GM19372 (cell line): ENCODE data around the gene DNLZ.
"Not testable (repeated sequence)": the region's sequence is repeated elsewhere in the genome, so short reads cannot be mapped to it uniquely, and the experiment has no call there.

ENCODE experiments used
- ATAC-seq: cut with Tn5 transposase; IDR thresholded peaks from one replicate; pipeline ENCODE4 v1.9.1; 2021; ENCODE audit warnings: mild to moderate bottlenecking, low read depth, moderate library complexity; ENCODE audit not compliant: unreplicated experiment

Gene DNLZ

GRCh38 chr9:136363106-136363948 lies at the start of gene DNLZ:
Gene DNLZ, minus strand, starts transcription at chr9:136363744. Its CDS starts 30 bp downstream, at chr9:136363714.
- peak; percentile 77 for ATAC-seq

GRCh38 chr9:136412962-136413361 lies 49.4 kb upstream of the DNLZ start:
- ATAC-seq = no peak

GRCh38 chr9:136411378-136411777 lies 47.8 kb upstream of the DNLZ start:
- ATAC-seq = no peak

- ATAC-seq = peak; percentile 85
Observed at GRCh38 chr9:136410500-136411287, 47.1 kb upstream of the DNLZ start, which contains the start of the genes ENTR1 and PMPCA. Gene ENTR1, minus strand, starts transcription at chr9:136410614. Its CDS starts 217 bp downstream, at chr9:136410397. Gene PMPCA, plus strand, starts transcription at chr9:136410658. Its CDS starts 11 bp downstream, at chr9:136410669.

GRCh38 chr9:136409557-136410455 lies 46.3 kb upstream of the DNLZ start:
- ATAC-seq = peak; percentile 24

- ATAC-seq = no peak
Observed at GRCh38 chr9:136407911-136408310, 44.4 kb upstream of the DNLZ start.

- not testable (repeated sequence) for ATAC-seq
Observed at GRCh38 chr9:136407061-136407460, 43.5 kb upstream of the DNLZ start.

- ATAC-seq = not testable (repeated sequence)
Observed at GRCh38 chr9:136405904-136406303, 42.4 kb upstream of the DNLZ start.

GRCh38 chr9:136405481-136405880 lies 41.9 kb upstream of the DNLZ start:
- no peak for ATAC-seq

GRCh38 chr9:136404801-136405136 lies 41.2 kb upstream of the DNLZ start:
- ATAC-seq = no peak

- ATAC-seq = no peak
Observed at GRCh38 chr9:136403915-136404800, 40.6 kb upstream of the DNLZ start.

- no peak for ATAC-seq
Observed at GRCh38 chr9:136403538-136403914, 40.0 kb upstream of the DNLZ start.

- ATAC-seq = no peak
Observed at GRCh38 chr9:136402067-136402466, 38.5 kb upstream of the DNLZ start.

GRCh38 chr9:136401173-136401922 lies 37.8 kb upstream of the DNLZ start:
- ATAC-seq = no peak

- peak; percentile 57 for ATAC-seq
Observed at GRCh38 chr9:136400038-136400834, 36.7 kb upstream of the DNLZ start, which contains the start of gene SNAPC4. Gene SNAPC4, minus strand, starts transcription at chr9:136400170. Its CDS starts 1,742 bp downstream, at chr9:136398428.

GRCh38 chr9:136399176-136400037 lies 35.9 kb upstream of the DNLZ start:
- peak; percentile 41 for ATAC-seq

- ATAC-seq = no peak
Observed at GRCh38 chr9:136398286-136398685, 34.7 kb upstream of the DNLZ start.
